Nephron (organoid): ENCODE data around the gene TELO2.

Source experiments
- H3K27ac Mint-ChIP-seq, 3 experiments: 2 replicates each; pipeline ENCODE4 v1.8.0; 2020; ENCODE audit warnings: mixed read lengths in 3 of 3, mild to moderate bottlenecking in 2 of 3, moderate library complexity in 1 of 3
- H3K27me3 Mint-ChIP-seq: 2 replicates; pipeline ENCODE4 v1.8.0; 2021; ENCODE audit warnings: low read depth, mild to moderate bottlenecking, moderate library complexity, mixed read lengths
- H3K36me3 Mint-ChIP-seq: 2 replicates; pipeline ENCODE4 v1.8.0; 2020; ENCODE audit warnings: low read depth, mixed read lengths
- H3K4me1 Mint-ChIP-seq: 2 replicates; pipeline ENCODE4 v1.8.0; 2020; ENCODE audit warnings: mixed read lengths
- H3K4me3 Mint-ChIP-seq, 3 experiments: 2 replicates each; pipeline ENCODE4 v1.8.0; 2020; ENCODE audit warnings: mild to moderate bottlenecking in 3 of 3, mixed read lengths in 3 of 3, moderate library complexity in 2 of 3
- H3K9me3 Mint-ChIP-seq: 2 replicates; pipeline ENCODE4 v1.8.0; 2020; ENCODE audit warnings: mixed read lengths
- CTCF ChIP-seq, 3 experiments: fragments of 200-600 bp; sonication (generic); IDR thresholded peaks; one replicate each; pipeline ENCODE4 v1.5.0; 2021; ENCODE audit warnings: antibody characterized with exemption in 3 of 3; ENCODE audit not compliant: unreplicated experiment in 3 of 3

The TELO2 gene

GRCh38 chr16:1499756-1500464, 6.8 kb downstream of the TELO2 start:
- H3K4me3 Mint-ChIP-seq, result no peak overlapping the region
- TF ChIP-seq CTCF (IDR thresholded peaks at IDR 0.05; ENCODE audit: unreplicated experiment in 3 of 3), result no peak
- H3K4me1 Mint-ChIP-seq, result peaks cover 2% of the 10 kb centered on the region

GRCh38 chr16:1500465-1501150, 7.4 kb downstream of the TELO2 start:
- Mint-ChIP-seq H3K27ac (no peak overlapping the region), H3K9me3 (no peaks in the 10 kb centered on the region), H3K36me3 (peaks cover 27% of the 10 kb centered on the region), H3K4me1 (no peaks in the 10 kb centered on the region), H3K4me3 (no peak overlapping the region), H3K27me3 (no peaks in the 10 kb centered on the region)
- TF ChIP-seq CTCF (IDR thresholded peaks at IDR 0.05; ENCODE audit: unreplicated experiment in 3 of 3), result no peak

More at GRCh38 chr16:1499756-1500464, 6.8 kb downstream of the TELO2 start:
- H3K36me3 Mint-ChIP-seq, result peaks cover 27% of the 10 kb centered on the region
- H3K27ac Mint-ChIP-seq, result no peak overlapping the region
- no peaks in the 10 kb centered on the region for H3K9me3 Mint-ChIP-seq
- H3K27me3 Mint-ChIP-seq, result no peaks in the 10 kb centered on the region

GRCh38 chr16:1501630-1502029, 8.5 kb downstream of the TELO2 start:
- no peak for TF ChIP-seq CTCF (IDR thresholded peaks at IDR 0.05; ENCODE audit: unreplicated experiment in 3 of 3)
- Mint-ChIP-seq H3K27me3 (no peaks in the 10 kb centered on the region), H3K4me3 (no peak overlapping the region), H3K27ac (no peak overlapping the region), H3K9me3 (no peaks in the 10 kb centered on the region), H3K36me3 (peaks cover 27% of the 10 kb centered on the region), H3K4me1 (no peaks in the 10 kb centered on the region)

- Mint-ChIP-seq H3K27me3 (no peaks in the 10 kb centered on the region), H3K36me3 (peaks cover 27% of the 10 kb centered on the region), H3K4me3 (no peak overlapping the region), H3K4me1 (no peaks in the 10 kb centered on the region), H3K9me3 (no peaks in the 10 kb centered on the region), H3K27ac (no peak overlapping the region)
- no peak for TF ChIP-seq CTCF (IDR thresholded peaks at IDR 0.05; ENCODE audit: unreplicated experiment in 3 of 3)
These were observed 9.2 kb downstream of the TELO2 start for GRCh38 chr16:1502092-1503004.

GRCh38 chr16:1503110-1503955, 10.2 kb downstream of the TELO2 start:
- no peaks in the 10 kb centered on the region for H3K4me1 Mint-ChIP-seq
- no peak for TF ChIP-seq CTCF (IDR thresholded peaks at IDR 0.05; ENCODE audit: unreplicated experiment in 3 of 3)
- no peak overlapping the region for H3K4me3 Mint-ChIP-seq
- no peaks in the 10 kb centered on the region for H3K9me3 Mint-ChIP-seq
- H3K36me3 Mint-ChIP-seq, result peaks cover 26% of the 10 kb centered on the region
- H3K27me3 Mint-ChIP-seq, result no peaks in the 10 kb centered on the region
- no peak overlapping the region for H3K27ac Mint-ChIP-seq
